ENCODE results near the gene CA4.

Gene CA4

DNA sequence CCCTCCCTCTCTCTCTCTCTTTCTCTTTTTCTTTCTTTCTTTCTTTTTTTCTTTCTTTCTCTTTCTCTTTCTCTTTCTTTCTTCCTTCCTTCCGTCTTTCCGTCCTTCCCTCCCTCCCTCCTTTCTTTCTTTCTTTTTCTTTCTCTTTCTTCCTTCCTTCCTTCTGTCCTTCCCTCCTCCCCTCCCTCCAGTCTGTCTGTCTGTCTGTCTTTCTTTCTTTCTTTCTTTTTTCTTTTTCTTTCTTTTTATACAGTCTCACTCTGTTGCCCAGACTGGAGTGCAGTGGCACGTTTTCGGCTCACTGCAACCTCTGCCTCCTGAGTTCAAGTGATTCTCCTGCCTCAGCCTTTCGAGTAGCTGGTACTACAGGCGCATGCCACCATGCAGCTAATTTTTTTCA lies 14.4 kb downstream of the CA4 start:
- Histone ChIP-seq H3K36me3 (ENCODE audit: insufficient read depth) (no peaks in the 10 kb centered on the region), H3K27ac (no peak overlapping the region), H3K27me3 (ENCODE audit: insufficient read depth, low read depth) (0 out of 2 replicates have a peak, but pooled peaks cover 5% of the 10 kb centered on the region), H3K9ac (no peak overlapping the region), H3K79me2 (ENCODE audit: insufficient read depth, low read depth) (no peaks in the 10 kb centered on the region), H4K20me1 (ENCODE audit: insufficient read depth) (no peaks in the 10 kb centered on the region), H3K4me2 (no peak overlapping the region), H3K4me3 (IDR thresholded peaks at IDR 0.05; ENCODE audit: insufficient read depth, low read depth, low read length) (no peak overlapping the region), H2AFZ (ENCODE audit: low read depth) (no peak overlapping the region), H3K4me1 (ENCODE audit: low read depth, poor library complexity, severe bottlenecking) (peaks cover 13% of the 10 kb centered on the region)
- TF ChIP-seq, protein P1, sequence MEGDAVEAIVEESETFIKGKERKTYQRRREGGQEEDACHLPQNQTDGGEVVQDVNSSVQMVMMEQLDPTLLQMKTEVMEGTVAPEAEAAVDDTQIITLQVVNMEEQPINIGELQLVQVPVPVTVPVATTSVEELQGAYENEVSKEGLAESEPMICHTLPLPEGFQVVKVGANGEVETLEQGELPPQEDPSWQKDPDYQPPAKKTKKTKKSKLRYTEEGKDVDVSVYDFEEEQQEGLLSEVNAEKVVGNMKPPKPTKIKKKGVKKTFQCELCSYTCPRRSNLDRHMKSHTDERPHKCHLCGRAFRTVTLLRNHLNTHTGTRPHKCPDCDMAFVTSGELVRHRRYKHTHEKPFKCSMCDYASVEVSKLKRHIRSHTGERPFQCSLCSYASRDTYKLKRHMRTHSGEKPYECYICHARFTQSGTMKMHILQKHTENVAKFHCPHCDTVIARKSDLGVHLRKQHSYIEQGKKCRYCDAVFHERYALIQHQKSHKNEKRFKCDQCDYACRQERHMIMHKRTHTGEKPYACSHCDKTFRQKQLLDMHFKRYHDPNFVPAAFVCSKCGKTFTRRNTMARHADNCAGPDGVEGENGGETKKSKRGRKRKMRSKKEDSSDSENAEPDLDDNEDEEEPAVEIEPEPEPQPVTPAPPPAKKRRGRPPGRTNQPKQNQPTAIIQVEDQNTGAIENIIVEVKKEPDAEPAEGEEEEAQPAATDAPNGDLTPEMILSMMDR (conservative IDR thresholded peaks at IDR 0.05; ENCODE audit: low read depth, low read length), result no peak

DNA sequence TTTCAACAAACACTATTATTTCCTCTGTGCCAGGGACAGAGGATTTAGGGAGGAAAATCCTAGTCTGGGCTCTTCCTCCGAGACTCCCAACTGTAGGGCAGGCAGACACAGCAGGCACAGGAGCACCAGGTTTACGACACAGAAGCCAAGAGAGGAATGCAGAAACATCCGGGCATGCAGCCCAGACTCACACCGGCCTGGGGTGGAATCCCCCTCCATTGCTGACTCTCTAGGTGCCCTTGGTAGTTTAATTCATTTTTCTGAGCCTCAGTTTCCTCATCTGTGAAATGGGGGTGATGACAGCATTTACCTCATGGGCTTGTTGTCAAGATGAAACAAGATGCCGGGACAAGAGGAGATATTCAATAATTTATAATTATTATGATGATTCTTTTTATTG lies 14.9 kb downstream of the CA4 start:
- Histone ChIP-seq H3K4me3 (IDR thresholded peaks at IDR 0.05; ENCODE audit: insufficient read depth, low read depth, low read length) (no peak overlapping the region), H2AFZ (ENCODE audit: low read depth) (no peak overlapping the region), H3K27ac (no peak overlapping the region), H3K79me2 (ENCODE audit: insufficient read depth, low read depth) (no peaks in the 10 kb centered on the region), H3K27me3 (ENCODE audit: insufficient read depth, low read depth) (0 out of 2 replicates have a peak, but pooled peaks cover 2% of the 10 kb centered on the region), H3K36me3 (ENCODE audit: insufficient read depth) (no peaks in the 10 kb centered on the region), H3K4me2 (no peak overlapping the region), H3K4me1 (ENCODE audit: low read depth, poor library complexity, severe bottlenecking) (peaks cover 13% of the 10 kb centered on the region), H4K20me1 (ENCODE audit: insufficient read depth) (no peaks in the 10 kb centered on the region), H3K9ac (no peak overlapping the region)
- TF ChIP-seq, protein P1 (conservative IDR thresholded peaks at IDR 0.05; ENCODE audit: low read depth, low read length), result no peak

DNA sequence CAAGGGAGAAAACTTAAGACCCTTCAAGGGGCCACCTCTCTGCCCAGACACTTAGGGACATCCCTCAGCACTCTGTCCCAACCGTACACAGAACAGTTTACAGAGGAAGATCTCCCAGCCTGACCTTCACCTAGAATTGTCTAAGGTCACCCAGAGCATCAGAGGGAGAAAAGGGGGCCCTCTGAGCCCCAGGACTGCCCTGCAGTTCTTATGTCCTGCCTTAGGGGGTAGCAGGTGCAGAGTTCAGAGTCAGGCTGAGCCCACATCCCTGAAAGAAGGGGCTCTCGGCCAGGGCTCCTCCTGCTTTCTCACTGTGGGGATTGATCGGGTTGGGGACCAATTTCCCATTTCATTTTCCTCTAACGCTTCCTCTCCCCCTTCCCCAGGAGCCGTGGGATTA lies 15.4 kb downstream of the CA4 start:
- Histone ChIP-seq H3K79me2 (ENCODE audit: insufficient read depth, low read depth) (no peaks in the 10 kb centered on the region), H3K27me3 (ENCODE audit: insufficient read depth, low read depth) (no peaks in the 10 kb centered on the region), H3K27ac (no peak overlapping the region), H3K4me2 (no peak overlapping the region), H3K4me1 (ENCODE audit: low read depth, poor library complexity, severe bottlenecking) (peaks cover 18% of the 10 kb centered on the region), H4K20me1 (ENCODE audit: insufficient read depth) (no peaks in the 10 kb centered on the region), H3K9ac (no peak overlapping the region), H3K36me3 (ENCODE audit: insufficient read depth) (no peaks in the 10 kb centered on the region), H2AFZ (ENCODE audit: low read depth) (no peak overlapping the region), H3K4me3 (IDR thresholded peaks at IDR 0.05; ENCODE audit: insufficient read depth, low read depth, low read length) (no peak overlapping the region)
- TF ChIP-seq, protein P1 (conservative IDR thresholded peaks at IDR 0.05; ENCODE audit: low read depth, low read length), result no peak

DNA sequence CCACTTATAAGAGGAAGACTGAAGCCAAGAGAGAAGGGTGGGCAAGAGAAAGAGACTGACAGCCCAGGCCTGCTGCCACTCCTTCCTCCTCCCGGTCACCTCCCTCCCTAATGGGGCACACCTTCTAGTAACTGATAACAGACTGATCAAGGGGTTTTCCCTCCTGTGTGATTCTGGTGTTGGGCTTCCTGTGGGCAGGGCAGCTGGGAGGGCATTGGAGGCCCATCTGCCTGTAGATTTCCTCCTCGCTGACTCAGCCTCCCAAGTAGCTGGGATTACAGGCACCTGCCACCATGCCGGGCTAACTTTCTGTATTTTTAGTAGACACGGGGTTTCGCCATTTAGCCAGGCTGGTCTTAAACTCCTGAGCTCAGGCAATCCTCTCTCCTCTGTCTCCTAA lies 16.2 kb downstream of the CA4 start:
- H3K4me2 ChIP-seq, result no peak overlapping the region
- no peak overlapping the region for H3K4me3 ChIP-seq (IDR thresholded peaks at IDR 0.05; ENCODE audit: insufficient read depth, low read depth, low read length)
- peaks cover 20% of the 10 kb centered on the region for H3K4me1 ChIP-seq (ENCODE audit: low read depth, poor library complexity, severe bottlenecking)
- no peak overlapping the region for H3K9ac ChIP-seq
- TF ChIP-seq, protein P1 (conservative IDR thresholded peaks at IDR 0.05; ENCODE audit: low read depth, low read length), result no peak
- no peaks in the 10 kb centered on the region for H3K36me3 ChIP-seq (ENCODE audit: insufficient read depth)
- H3K27ac ChIP-seq, result no peak overlapping the region
- no peaks in the 10 kb centered on the region for H3K27me3 ChIP-seq (ENCODE audit: insufficient read depth, low read depth)
- peak overlapping the region; percentile 3; the same call in 1 of the 2 replicates for H2AFZ ChIP-seq (ENCODE audit: low read depth)
- no peaks in the 10 kb centered on the region for H3K79me2 ChIP-seq (ENCODE audit: insufficient read depth, low read depth)
- H4K20me1 ChIP-seq (ENCODE audit: insufficient read depth), result no peaks in the 10 kb centered on the region

Data from KMS-11 (cell line).